Thyroid gland (tissue), 4 donors: ENCODE measurements around the gene CAMK1D.

ENCODE experiments used
- POLR2A ChIP-seq, 2 donors: fragments of 450-650 bp; IDR thresholded peaks; one replicate each; pipeline ENCODE4 v1.6.1; 2017; ENCODE audit warnings: antibody characterized with exemption in 2 of 2, mild to moderate bottlenecking in 2 of 2, moderate library complexity in 1 of 2
- TF ChIP-seq, protein P1 (sequence below), 6 experiments: fragments of 200-600 bp in 3 of 6; fragments of 450-650 bp in 3 of 6; sonication (generic) in 3 of 6; IDR thresholded peaks; one replicate each; pipeline ENCODE4 v1.5.1; 2016 to 2019; ENCODE audit warnings: antibody characterized with exemption in 6 of 6, mild to moderate bottlenecking in 2 of 6, inconsistent platforms in 1 of 6, moderate library complexity in 1 of 6

DNA sequence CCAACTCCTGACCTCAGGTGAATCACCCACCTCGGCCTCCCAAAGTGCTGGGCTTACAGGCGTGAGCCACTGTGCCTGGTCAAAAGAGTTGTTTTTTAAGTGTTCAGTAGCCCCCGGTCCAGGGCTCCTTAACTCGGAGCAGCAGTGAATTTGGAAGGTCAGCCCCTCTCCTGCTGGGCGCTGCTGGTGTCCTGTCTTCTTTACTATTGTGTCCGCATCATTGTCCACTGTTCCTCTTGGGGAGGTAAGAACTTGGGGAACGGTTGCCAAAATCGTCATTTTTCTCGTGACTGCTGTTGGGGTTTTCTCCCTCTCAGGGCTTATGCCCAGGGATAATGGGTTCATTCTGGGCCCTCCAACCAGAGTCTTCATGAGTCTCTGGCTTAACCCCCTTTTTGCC, 46.7 kb downstream of the CAMK1D start:
- TF ChIP-seq, protein P1, sequence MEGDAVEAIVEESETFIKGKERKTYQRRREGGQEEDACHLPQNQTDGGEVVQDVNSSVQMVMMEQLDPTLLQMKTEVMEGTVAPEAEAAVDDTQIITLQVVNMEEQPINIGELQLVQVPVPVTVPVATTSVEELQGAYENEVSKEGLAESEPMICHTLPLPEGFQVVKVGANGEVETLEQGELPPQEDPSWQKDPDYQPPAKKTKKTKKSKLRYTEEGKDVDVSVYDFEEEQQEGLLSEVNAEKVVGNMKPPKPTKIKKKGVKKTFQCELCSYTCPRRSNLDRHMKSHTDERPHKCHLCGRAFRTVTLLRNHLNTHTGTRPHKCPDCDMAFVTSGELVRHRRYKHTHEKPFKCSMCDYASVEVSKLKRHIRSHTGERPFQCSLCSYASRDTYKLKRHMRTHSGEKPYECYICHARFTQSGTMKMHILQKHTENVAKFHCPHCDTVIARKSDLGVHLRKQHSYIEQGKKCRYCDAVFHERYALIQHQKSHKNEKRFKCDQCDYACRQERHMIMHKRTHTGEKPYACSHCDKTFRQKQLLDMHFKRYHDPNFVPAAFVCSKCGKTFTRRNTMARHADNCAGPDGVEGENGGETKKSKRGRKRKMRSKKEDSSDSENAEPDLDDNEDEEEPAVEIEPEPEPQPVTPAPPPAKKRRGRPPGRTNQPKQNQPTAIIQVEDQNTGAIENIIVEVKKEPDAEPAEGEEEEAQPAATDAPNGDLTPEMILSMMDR (IDR thresholded peaks at IDR 0.05): no peak
- TF ChIP-seq POLR2A (IDR thresholded peaks at IDR 0.05): no peak
